Smooth muscle cell (in vitro differentiated cells): Measurements from ENCODE around the gene CRYGB. TPM values are rescaled to one million over a fixed set of nuclear protein-coding genes. Genes with fewer than 3 reads are reported as not detected.
A peak's percentile ranks its signal among the peaks of the same experiment; 100 is the strongest.
"Not testable (repeated sequence)": the region's sequence is repeated elsewhere in the genome, so short reads cannot be mapped to it uniquely, and the experiment has no call there.

Experiments used
- DNase-seq: peaks from one replicate; lab custom pipeline; 2025; ENCODE audit not compliant: unreplicated experiment; lab: John Stamatoyannopoulos, UW
- H2AFZ ChIP-seq: fragments of 200-600 bp; sonication (generic); 2 replicates; pipeline ENCODE4 v1.6.0; 2016; ENCODE audit warnings: antibody characterized with exemption, low read depth, mild to moderate bottlenecking
- H3F3A ChIP-seq: fragments of 200-600 bp; sonication (generic); 2 replicates; pipeline ENCODE4 v1.6.0; 2017; ENCODE audit warnings: antibody characterized with exemption, low read depth
- H3K27ac ChIP-seq: fragments of 200-600 bp; sonication (generic); 2 replicates; pipeline ENCODE4 v1.5.1; 2016; ENCODE audit warnings: low read depth, mild to moderate bottlenecking
- H3K27me3 ChIP-seq: fragments of 200-600 bp; sonication (generic); 2 replicates; pipeline ENCODE4 v1.6.1; 2016; ENCODE audit warnings: low read depth, mild to moderate bottlenecking
- H3K36me3 ChIP-seq: fragments of 200-600 bp; sonication (generic); 2 replicates; pipeline ENCODE4 v1.5.1; 2016; ENCODE audit warnings: low read depth
- H3K4me1 ChIP-seq: fragments of 200-600 bp; sonication (generic); 2 replicates; pipeline ENCODE4 v1.5.1; 2016; ENCODE audit warnings: low read depth
- H3K4me2 ChIP-seq: fragments of 200-600 bp; sonication (generic); 2 replicates; pipeline ENCODE4 v1.6.0; 2016; ENCODE audit warnings: mild to moderate bottlenecking
- H3K4me3 ChIP-seq: fragments of 200-600 bp; sonication (generic); 2 replicates; pipeline ENCODE4 v1.5.1; 2016; ENCODE audit warnings: mild to moderate bottlenecking
- H3K79me2 ChIP-seq: fragments of 200-600 bp; sonication (generic); 2 replicates; pipeline ENCODE4 v1.6.0; 2016; ENCODE audit warnings: low read depth, mild to moderate bottlenecking
- H3K9ac ChIP-seq: fragments of 200-600 bp; sonication (generic); 2 replicates; pipeline ENCODE4 v1.6.0; 2016; ENCODE audit warnings: low read depth
- H3K9me3 ChIP-seq: fragments of 200-600 bp; sonication (generic); replicated peaks from 2 replicates; pipeline ENCODE4 v1.5.1; 2016; ENCODE audit warnings: low read depth
- H4K20me1 ChIP-seq: fragments of 200-600 bp; sonication (generic); 2 replicates; pipeline ENCODE4 v1.6.0; 2016; ENCODE audit warnings: low read depth
- CTCF ChIP-seq: fragments of 200-600 bp; sonication (generic); IDR thresholded peaks from 2 replicates; pipeline ENCODE4 v1.5.1; 2017; ENCODE audit warnings: borderline replicate concordance, mild to moderate bottlenecking, antibody characterized with exemption; ENCODE audit not compliant: insufficient read depth, poor library complexity, severe bottlenecking
- WGBS: methylation state at CpG from one replicate; pipeline ENCODE4 v1.1.7; 2016; ENCODE audit warnings: low lambda C conversion rate; 5-methylcytosine and 5-hydroxymethylcytosine counted together
- polyA plus RNA-seq: library from polyadenylated mRNA; unstranded; fragments of >200 nt; fragmentation: Nextera tagmentation; extraction: Ambion mirVana; gene quantifications from 2 replicates; pipeline ENCODE4 v1.2.1, GENCODE V29; 2016
- total RNA-seq: library from RNA; depleted of rRNA; stranded (reverse); fragments of >200 nt; gene quantifications from 2 replicates; pipeline ENCODE4 v1.2.3, GENCODE V29; 2014

CRYGB gene
- total and polyA plus RNA-seq, 2 experiments from 2014 or later, result not detected

DNA sequence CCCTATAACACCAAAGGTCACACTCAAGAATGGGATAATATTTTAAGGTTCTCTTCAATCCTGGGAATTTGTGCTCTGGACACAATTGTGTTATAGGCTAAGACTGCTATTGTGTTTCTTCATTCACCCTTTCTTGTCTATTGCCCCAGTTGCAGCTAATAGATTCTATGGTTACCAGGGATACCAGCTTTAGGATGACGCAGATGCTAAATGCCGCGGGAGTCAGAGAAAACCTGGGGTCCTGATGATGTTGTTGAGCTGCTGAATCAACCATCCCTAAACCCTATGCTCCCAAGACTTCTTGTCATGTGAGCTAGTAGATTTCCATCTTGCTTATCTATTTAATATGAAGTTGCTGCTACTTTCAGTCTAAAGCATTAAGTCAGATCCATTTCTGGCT is 27.0 kb downstream of the CRYGB start:
- DNase-seq, result no peak
- Histone ChIP-seq H3K4me1 (no peaks in the 10 kb centered on the region), H3F3A (no peaks in the 10 kb centered on the region), H4K20me1 (no peaks in the 10 kb centered on the region), H3K4me3 (no peak overlapping the region), H3K4me2 (no peak overlapping the region), H3K27ac (no peak overlapping the region), H3K36me3 (no peaks in the 10 kb centered on the region), H3K79me2 (no peaks in the 10 kb centered on the region), H3K9ac (no peak overlapping the region), H3K9me3 (no peaks in the 10 kb centered on the region), H3K27me3 (no peaks in the 10 kb centered on the region), H2AFZ (no peak overlapping the region)
- TF ChIP-seq CTCF, result no peak
- WGBS, result 93% methylated on average over 3 of the region's 3 CpGs

DNA sequence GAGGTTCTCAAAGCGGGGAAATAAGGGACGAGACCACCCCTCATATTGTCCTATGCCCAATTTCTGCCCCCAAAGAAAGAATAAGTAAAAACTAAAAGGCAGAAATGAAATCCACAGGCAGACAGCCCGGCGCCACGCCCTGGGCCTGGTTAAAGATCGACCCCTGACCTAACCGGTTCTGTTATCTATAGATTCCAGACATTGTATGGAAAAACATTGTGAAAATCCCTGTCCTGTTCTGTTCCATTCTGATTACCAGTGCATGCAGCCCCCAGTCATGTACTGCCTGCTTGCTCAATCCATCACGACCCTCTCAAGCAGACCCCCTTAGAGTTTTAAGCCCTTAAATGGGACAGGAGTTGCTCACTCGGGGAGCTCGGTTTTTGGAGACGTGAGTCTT is 28.6 kb downstream of the CRYGB start:
- H3K36me3 ChIP-seq, H2AFZ ChIP-seq, DNase-seq, H3K27ac ChIP-seq, H3K9me3 ChIP-seq, H3K79me2 ChIP-seq, H3F3A ChIP-seq, H3K4me2 ChIP-seq, H3K4me3 ChIP-seq, H3K9ac ChIP-seq, H3K27me3 ChIP-seq, H4K20me1 ChIP-seq, H3K4me1 ChIP-seq: not testable (repeated sequence)
- WGBS, result 91% methylated on average over 11 of the region's 11 CpGs

DNA sequence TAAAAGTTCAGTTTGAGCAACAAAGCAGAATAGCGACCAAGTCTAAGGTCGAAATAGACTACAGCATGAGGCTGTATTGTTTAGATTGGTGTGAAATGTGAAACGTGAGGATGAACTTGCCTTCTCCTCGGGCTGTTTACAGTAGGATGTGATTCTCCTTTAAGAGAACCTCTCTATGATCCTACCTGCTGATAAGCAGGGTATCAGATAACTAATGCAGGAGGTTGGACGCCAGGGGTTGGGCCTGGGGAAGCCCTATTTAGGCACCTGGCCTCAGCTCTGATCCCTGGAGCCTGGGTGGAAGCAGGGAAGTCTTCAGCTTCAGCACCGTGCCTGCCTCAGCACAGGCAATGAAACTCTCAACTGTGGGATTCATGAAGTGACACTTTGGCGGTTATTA is 33.0 kb downstream of the CRYGB start:
- H3K4me2 ChIP-seq, result peak overlapping the region; percentile 3
- no peak overlapping the region for H3K27ac ChIP-seq
- TF ChIP-seq CTCF, result no peak
- H3F3A ChIP-seq, result no peaks in the 10 kb centered on the region
- peaks cover 7% of the 10 kb centered on the region for H3K4me1 ChIP-seq
- peak overlapping the region; percentile 44 for H2AFZ ChIP-seq
- no peaks in the 10 kb centered on the region for H4K20me1 ChIP-seq
- H3K36me3 ChIP-seq, result no peaks in the 10 kb centered on the region
- no peaks in the 10 kb centered on the region for H3K9me3 ChIP-seq
- no peak for DNase-seq
- peak overlapping the region; percentile 4 for H3K4me3 ChIP-seq
- H3K9ac ChIP-seq, result no peak overlapping the region
- H3K27me3 ChIP-seq, result peaks cover 10% of the 10 kb centered on the region
- no peaks in the 10 kb centered on the region for H3K79me2 ChIP-seq
- 30% methylated on average over 7 of the region's 7 CpGs for WGBS

- 60% methylated on average over 22 of the region's 36 CpGs for WGBS
- H3K27ac ChIP-seq, H3K79me2 ChIP-seq, H3K9ac ChIP-seq, H4K20me1 ChIP-seq, H2AFZ ChIP-seq, H3K4me1 ChIP-seq, H3K9me3 ChIP-seq, H3F3A ChIP-seq, H3K36me3 ChIP-seq, DNase-seq: not testable (repeated sequence)
- Histone ChIP-seq H3K4me2 (peak overlapping the region; percentile 44), H3K4me3 (peak overlapping the region; percentile 4), H3K27me3 (peaks cover 10% of the 10 kb centered on the region)
These were observed 33.6 kb downstream of the CRYGB start for GRCh38 chr2:208112273-208112745.

DNA sequence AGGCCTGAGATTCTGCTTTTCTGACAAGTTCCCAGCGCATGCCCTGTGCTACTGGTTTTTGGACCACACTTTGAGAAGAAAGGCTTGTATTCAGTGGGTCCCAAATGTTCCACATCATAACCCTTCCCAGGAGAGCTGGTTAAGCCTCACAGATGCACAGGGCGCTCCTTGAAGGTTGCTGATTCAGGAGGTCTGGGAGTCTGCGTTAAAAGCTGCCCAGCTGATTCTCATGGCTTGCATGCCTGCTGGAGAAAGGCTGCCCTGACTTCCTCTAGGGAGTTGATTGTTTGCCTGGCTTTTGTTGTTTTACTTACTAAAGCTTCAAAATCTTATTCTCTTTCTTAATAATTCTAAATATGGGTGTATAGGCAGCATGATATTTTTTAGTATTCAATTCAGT is 42.3 kb downstream of the CRYGB start:
- Histone ChIP-seq H3K36me3 (no peaks in the 10 kb centered on the region), H3K79me2 (no peaks in the 10 kb centered on the region), H3K9ac (no peak overlapping the region), H3K4me3 (no peak overlapping the region), H2AFZ (no peak overlapping the region), H3K4me2 (no peak overlapping the region), H3K4me1 (peaks cover 4% of the 10 kb centered on the region), H3F3A (no peaks in the 10 kb centered on the region), H3K27ac (no peak overlapping the region), H4K20me1 (no peaks in the 10 kb centered on the region), H3K27me3 (no peaks in the 10 kb centered on the region), H3K9me3 (no peaks in the 10 kb centered on the region)
- DNase-seq, result no peak
- 76% methylated on average over 3 of the region's 3 CpGs for whole genome bisulfite sequencing
- TF ChIP-seq CTCF, result no peak
